ENCODE measurements around the gene CHID1.
A peak's percentile ranks its signal among the peaks of the same experiment; 100 is the strongest.

CHID1 gene

GRCh38 chr11:932435-932834, 21.8 kb upstream of the CHID1 start:
- no peak for DNase-seq

- no peak for DNase-seq
Observed at GRCh38 chr11:931385-931784, 20.8 kb upstream of the CHID1 start.

GRCh38 chr11:929405-929804, 18.8 kb upstream of the CHID1 start:
- no peak for DNase-seq

- DNase-seq = no peak
Observed at GRCh38 chr11:928786-929185, 18.2 kb upstream of the CHID1 start.

- peak; percentile 39 for DNase-seq
Observed at GRCh38 chr11:927871-928270, 17.3 kb upstream of the CHID1 start.

- no peak for DNase-seq
Observed at GRCh38 chr11:926341-926916, 15.8 kb upstream of the CHID1 start.

GRCh38 chr11:925496-926301, 15.1 kb upstream of the CHID1 start, which contains the start of gene AP2A2:
Gene AP2A2, plus strand, starts transcription at chr11:925870. Its CDS starts 152 bp downstream, at chr11:926022.
- peak; percentile 92 for DNase-seq

- no peak for DNase-seq
Observed at GRCh38 chr11:925158-925495, 14.5 kb upstream of the CHID1 start.

- no peak for DNase-seq
Observed at GRCh38 chr11:924406-925157, 14.0 kb upstream of the CHID1 start.

- no peak for DNase-seq
Observed at GRCh38 chr11:923691-924405, 13.2 kb upstream of the CHID1 start.

- DNase-seq = no peak
Observed at GRCh38 chr11:921921-922678, 11.5 kb upstream of the CHID1 start.

GRCh38 chr11:917426-917825, 6.8 kb upstream of the CHID1 start:
- no peak for DNase-seq

- no peak for DNase-seq
Observed at GRCh38 chr11:914747-915501, 4.3 kb upstream of the CHID1 start.

- DNase-seq = no peak
Observed at GRCh38 chr11:914204-914603, 3.6 kb upstream of the CHID1 start.

- DNase-seq = no peak
Observed at GRCh38 chr11:913043-913442, 2.4 kb upstream of the CHID1 start.

- no peak for DNase-seq
Observed at GRCh38 chr11:912266-912665, 1.7 kb upstream of the CHID1 start.

- no peak for DNase-seq
Observed at GRCh38 chr11:911890-912219, 1.2 kb upstream of the CHID1 start.

GRCh38 chr11:911031-911889, 650 bp upstream of the CHID1 start:
- peak; percentile 41 for DNase-seq

GRCh38 chr11:910044-910588, 494 bp downstream of the CHID1 start:
- peak; percentile 65 for DNase-seq

GRCh38 chr11:909406-909805, 1.2 kb downstream of the CHID1 start:
- no peak for DNase-seq

- DNase-seq = no peak
Observed at GRCh38 chr11:908273-908672, 2.3 kb downstream of the CHID1 start.

Measured in activated CD8-positive, alpha-beta memory T cell treated with anti-CD3 and anti-CD28 coated beads, Interleukin-2, amount 50 U/mL, for 4 hours (primary cell).